ENCODE data around the gene GPR161. TPM values are rescaled to one million over a fixed set of nuclear protein-coding genes. Genes with fewer than 3 reads are reported as not detected.

The GPR161 gene
- total RNA-seq, 1 donor from 2014 or later = 2.8 TPM

DNA sequence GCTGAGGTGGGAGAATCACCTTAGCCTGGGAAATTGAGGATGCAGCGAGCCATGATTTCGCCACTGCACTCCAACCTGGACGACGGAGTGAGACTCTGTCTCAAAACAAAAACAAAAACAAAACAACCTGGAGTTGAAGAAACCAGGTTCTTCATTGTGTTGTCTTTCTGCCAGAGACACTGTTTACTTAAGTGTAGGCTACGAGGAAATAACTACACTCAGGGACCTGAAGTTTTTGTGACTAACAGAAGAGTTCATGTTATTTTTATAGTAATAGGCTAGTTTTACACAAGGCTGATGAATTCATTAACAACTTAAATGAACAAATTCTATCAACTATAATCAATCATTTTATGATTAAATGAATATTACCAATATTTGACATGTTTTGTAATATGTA is 101.4 kb downstream of the GPR161 start:
- no peaks in the 10 kb centered on the region for H3K27me3 ChIP-seq (ENCODE audit: low read depth)
- no peak overlapping the region for H3K27ac ChIP-seq (replicated peaks)
- H3K4me3 ChIP-seq = no peak overlapping the region
- H3K4me1 ChIP-seq = no peaks in the 10 kb centered on the region
- TF ChIP-seq, protein P1, sequence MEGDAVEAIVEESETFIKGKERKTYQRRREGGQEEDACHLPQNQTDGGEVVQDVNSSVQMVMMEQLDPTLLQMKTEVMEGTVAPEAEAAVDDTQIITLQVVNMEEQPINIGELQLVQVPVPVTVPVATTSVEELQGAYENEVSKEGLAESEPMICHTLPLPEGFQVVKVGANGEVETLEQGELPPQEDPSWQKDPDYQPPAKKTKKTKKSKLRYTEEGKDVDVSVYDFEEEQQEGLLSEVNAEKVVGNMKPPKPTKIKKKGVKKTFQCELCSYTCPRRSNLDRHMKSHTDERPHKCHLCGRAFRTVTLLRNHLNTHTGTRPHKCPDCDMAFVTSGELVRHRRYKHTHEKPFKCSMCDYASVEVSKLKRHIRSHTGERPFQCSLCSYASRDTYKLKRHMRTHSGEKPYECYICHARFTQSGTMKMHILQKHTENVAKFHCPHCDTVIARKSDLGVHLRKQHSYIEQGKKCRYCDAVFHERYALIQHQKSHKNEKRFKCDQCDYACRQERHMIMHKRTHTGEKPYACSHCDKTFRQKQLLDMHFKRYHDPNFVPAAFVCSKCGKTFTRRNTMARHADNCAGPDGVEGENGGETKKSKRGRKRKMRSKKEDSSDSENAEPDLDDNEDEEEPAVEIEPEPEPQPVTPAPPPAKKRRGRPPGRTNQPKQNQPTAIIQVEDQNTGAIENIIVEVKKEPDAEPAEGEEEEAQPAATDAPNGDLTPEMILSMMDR (IDR thresholded peaks at IDR 0.05; ENCODE audit: borderline replicate concordance) = no peak
- intact Hi-C loops (cut with micrococcal nuclease) = no loop called here
- H3K9me3 ChIP-seq (replicated peaks) = no peaks in the 10 kb centered on the region
- DNase-seq = no peak
- H3K36me3 ChIP-seq = peaks cover 10% of the 10 kb centered on the region

DNA sequence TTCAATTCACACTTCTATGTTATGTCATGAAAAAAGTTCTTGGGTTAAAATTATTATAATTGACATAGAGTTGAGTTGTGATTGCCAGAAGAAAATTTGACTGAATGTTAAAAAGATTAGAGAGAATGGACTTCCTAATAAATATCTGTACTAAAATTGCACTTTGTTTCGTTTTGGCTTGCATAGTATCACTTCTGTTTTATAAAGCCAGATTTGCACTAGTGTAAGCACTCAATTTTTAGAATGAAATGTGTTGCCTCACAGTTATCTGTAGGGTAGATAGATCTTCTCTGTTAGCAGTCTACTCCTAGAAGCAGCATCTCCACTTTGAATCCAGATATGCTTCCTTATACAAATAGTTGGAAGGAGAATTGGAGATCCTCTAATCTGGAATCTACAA is 104.7 kb downstream of the GPR161 start:
- Histone ChIP-seq H3K4me3 (no peak overlapping the region), H3K36me3 (peaks cover 9% of the 10 kb centered on the region), H3K27ac (replicated peaks) (no peak overlapping the region), H3K9me3 (replicated peaks) (no peaks in the 10 kb centered on the region), H3K27me3 (ENCODE audit: low read depth) (no peaks in the 10 kb centered on the region), H3K4me1 (no peaks in the 10 kb centered on the region)
- TF ChIP-seq, protein P1 (IDR thresholded peaks at IDR 0.05; ENCODE audit: borderline replicate concordance) = no peak
- DNase-seq = no peak
- intact Hi-C loops (cut with micrococcal nuclease) = no loop called here

DNA sequence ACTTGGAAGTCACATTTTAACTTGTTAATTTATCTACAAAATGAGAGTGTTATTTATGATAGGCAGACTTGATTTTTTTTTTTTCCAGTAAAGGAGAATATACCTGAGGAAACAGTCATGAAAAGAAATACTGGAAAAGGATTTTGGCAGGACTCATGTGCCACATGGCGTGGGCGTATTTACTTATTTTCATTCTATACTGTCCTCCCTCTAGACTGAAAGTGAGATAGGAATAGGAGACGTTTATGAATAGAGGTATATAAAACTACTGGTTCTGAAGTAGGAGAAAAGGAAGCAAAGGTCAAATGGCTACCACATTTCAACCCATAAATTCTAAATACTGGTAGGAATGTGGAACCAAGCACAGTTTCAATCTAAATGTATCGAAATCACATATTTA is 105.1 kb downstream of the GPR161 start:
- H3K27ac ChIP-seq (replicated peaks) = no peak overlapping the region
- intact Hi-C loops (cut with micrococcal nuclease) = no loop called here
- TF ChIP-seq, protein P1 (IDR thresholded peaks at IDR 0.05; ENCODE audit: borderline replicate concordance) = no peak
- no peaks in the 10 kb centered on the region for H3K4me1 ChIP-seq
- peaks cover 13% of the 10 kb centered on the region for H3K36me3 ChIP-seq
- no peak for DNase-seq
- no peaks in the 10 kb centered on the region for H3K27me3 ChIP-seq (ENCODE audit: low read depth)
- H3K9me3 ChIP-seq (replicated peaks) = no peaks in the 10 kb centered on the region
- H3K4me3 ChIP-seq = no peak overlapping the region

DNA sequence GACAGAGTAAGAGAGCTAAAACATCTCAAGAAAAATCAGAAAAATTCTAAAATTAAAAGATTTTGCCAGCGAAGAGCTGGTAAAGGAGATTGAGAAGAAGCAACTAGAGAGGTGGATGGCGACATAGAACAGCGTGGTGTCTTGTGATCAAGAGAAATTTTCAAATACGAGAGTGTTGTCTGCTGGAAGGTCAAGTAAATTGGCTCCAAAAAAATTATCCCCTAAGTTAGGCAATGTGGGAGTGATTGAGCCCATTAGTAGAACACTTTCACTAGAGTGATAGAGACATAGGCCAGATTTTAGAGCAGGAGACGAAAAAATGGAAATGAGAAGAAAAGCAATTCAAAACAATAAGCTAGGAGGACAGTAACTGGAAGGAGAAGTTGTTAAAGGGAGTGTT is 105.5 kb downstream of the GPR161 start:
- Histone ChIP-seq H3K27me3 (ENCODE audit: low read depth) (no peaks in the 10 kb centered on the region), H3K27ac (replicated peaks) (no peak overlapping the region), H3K4me3 (no peak overlapping the region), H3K9me3 (replicated peaks) (no peaks in the 10 kb centered on the region), H3K4me1 (no peaks in the 10 kb centered on the region), H3K36me3 (peaks cover 17% of the 10 kb centered on the region)
- no peak for DNase-seq
- intact Hi-C loops (cut with micrococcal nuclease) = no loop called here
- TF ChIP-seq, protein P1 (IDR thresholded peaks at IDR 0.05; ENCODE audit: borderline replicate concordance) = no peak

Other genes starting within 250 kb of the GPR161 start
- gene ADCY10, start 222.8 kb downstream of the GPR161 start, total RNA-seq = 0.22 TPM
- gene DCAF6, start 200.2 kb downstream of the GPR161 start, total RNA-seq = 196 TPM
- gene MPC2, start 199.9 kb downstream of the GPR161 start, total RNA-seq = 267 TPM
- 28.3 TPM for gene TIPRL, start 42.0 kb upstream of the GPR161 start, total RNA-seq
- 13.3 TPM for gene SFT2D2, start 89.1 kb upstream of the GPR161 start, total RNA-seq
- gene TBX19, start 143.9 kb upstream of the GPR161 start, total RNA-seq = 0.33 TPM

Measured in left ventricle myocardium inferior (tissue), 1 donor.